IMR-90 (cell line): Measurements from ENCODE around the gene ABHD17B. TPM values are rescaled to one million over a fixed set of nuclear protein-coding genes. Genes with fewer than 3 reads are reported as not detected.

Experiments used
- ATAC-seq: fragments of 200-7000 bp; cut with Tn5 transposase; 2 replicates; pipeline ENCODE4 v1.9.1; 2020; ENCODE audit warnings: low read depth, mild to moderate bottlenecking, moderate library complexity
- BruUV-seq: library from RNA; stranded (reverse); fragments of 400-500 nt; replicated peaks from 2 replicates; lab custom pipeline; 2021; lab: Mats Ljungman, UMichigan
- CTCF ChIA-PET: fragments of 300-600 bp; formaldehyde crosslinking; extraction: SDS; loops from one replicate; lab custom pipeline; 2021; ENCODE audit warnings: antibody characterized with exemption; lab: Yijun Ruan, JAX
- POLR2A ChIA-PET: fragments of 300-600 bp; sonication (Branson Sonifier 250); formaldehyde crosslinking; loops from one replicate; lab custom pipeline; 2022; ENCODE audit warnings: antibody characterized with exemption; ENCODE audit not compliant: unreplicated experiment; lab: Charles Lee
- DNase-seq: peaks from one replicate; pipeline ENCODE4 v3.0.0; 2013
- H2AFZ ChIP-seq: replicated peaks from 2 replicates; pipeline ENCODE3; 2013; ENCODE audit warnings: low read length, mild to moderate bottlenecking; ENCODE audit not compliant: poor library complexity
- H2AK5ac ChIP-seq: 2 replicates; pipeline ENCODE4 v1.6.1; 2013; ENCODE audit warnings: low read depth, low read length, inconsistent platforms
- H2AK9ac ChIP-seq: replicated peaks from 2 replicates; pipeline ENCODE3; 2013; ENCODE audit warnings: mild to moderate bottlenecking, low read depth, low read length, moderate library complexity; ENCODE audit not compliant: poor library complexity
- H2BK120ac ChIP-seq: 2 replicates; pipeline ENCODE4 v1.6.1; 2013; ENCODE audit warnings: low read depth, low read length, inconsistent platforms
- H2BK15ac ChIP-seq: 3 replicates; pipeline ENCODE4 v1.6.1; 2013; ENCODE audit warnings: low read depth, low read length, inconsistent platforms
- H2BK20ac ChIP-seq: 2 replicates; pipeline ENCODE4 v1.6.1; 2013; ENCODE audit warnings: low read depth, mild to moderate bottlenecking, inconsistent platforms, low read length, moderate library complexity
- H2BK5ac ChIP-seq: 2 replicates; pipeline ENCODE4 v1.6.1; 2013; ENCODE audit warnings: mild to moderate bottlenecking, low read depth, low read length, inconsistent platforms; ENCODE audit not compliant: poor library complexity, severe bottlenecking
- H3K14ac ChIP-seq: replicated peaks from 2 replicates; pipeline ENCODE4 v1.6.1; 2013; ENCODE audit warnings: low read depth, low read length, inconsistent platforms
- H3K18ac ChIP-seq: 2 replicates; pipeline ENCODE4 v1.6.1; 2013; ENCODE audit warnings: low read depth, low read length, control low read depth
- H3K23ac ChIP-seq: 2 replicates; pipeline ENCODE4 v1.6.1; 2013; ENCODE audit warnings: low read depth, low read length, inconsistent platforms
- H3K27ac ChIP-seq: 2 replicates; pipeline ENCODE4 v1.5.1; 2013; ENCODE audit warnings: mild to moderate bottlenecking, control low read depth, low read length; ENCODE audit not compliant: insufficient read depth
- H3K27me3 ChIP-seq: 2 replicates; pipeline ENCODE4 v1.6.1; 2013; ENCODE audit warnings: low read length; ENCODE audit not compliant: control insufficient read depth, insufficient read depth
- H3K36me3 ChIP-seq: 2 replicates; pipeline ENCODE4 v1.6.1; 2013; ENCODE audit warnings: low read length, mixed read lengths; ENCODE audit not compliant: control insufficient read depth, insufficient read depth
- H3K4ac ChIP-seq: 2 replicates; pipeline ENCODE4 v1.6.1; 2013; ENCODE audit warnings: low read depth, low read length, inconsistent platforms
- H3K4me1 ChIP-seq: 2 replicates; pipeline ENCODE4 v1.6.1; 2013; ENCODE audit warnings: low read length, mixed read lengths; ENCODE audit not compliant: control insufficient read depth, insufficient read depth
- H3K4me2 ChIP-seq: 2 replicates; pipeline ENCODE4 v1.6.1; 2013; ENCODE audit warnings: low read depth, mild to moderate bottlenecking, control low read depth, low read length, moderate library complexity
- H3K4me3 ChIP-seq: 2 replicates; pipeline ENCODE4 v1.5.1; 2013; ENCODE audit warnings: low read depth, mild to moderate bottlenecking, control low read depth, low read length, moderate library complexity; ENCODE audit not compliant: insufficient read depth
- H3K56ac ChIP-seq: 2 replicates; pipeline ENCODE4 v1.6.1; 2013; ENCODE audit warnings: low read length, inconsistent platforms; ENCODE audit not compliant: insufficient read depth; ENCODE audit errors: extremely low read depth
- H3K79me1 ChIP-seq, 2 experiments: 2 replicates each; pipeline ENCODE4 v1.6.1; 2013; ENCODE audit warnings: low read length in 2 of 2, inconsistent platforms in 1 of 2, low read depth in 1 of 2
- H3K9ac ChIP-seq: 2 replicates; pipeline ENCODE4 v1.6.1; 2013; ENCODE audit warnings: low read depth, low read length, control low read depth
- H3K9me1 ChIP-seq: 2 replicates; pipeline ENCODE4 v1.6.1; 2013; ENCODE audit warnings: low read length, inconsistent platforms; ENCODE audit not compliant: insufficient read depth
- H3K9me3 ChIP-seq: 2 replicates; pipeline ENCODE4 v1.6.1; 2013; ENCODE audit warnings: low read length; ENCODE audit not compliant: control insufficient read depth, insufficient read depth
- H4K20me1 ChIP-seq: 2 replicates; pipeline ENCODE4 v1.6.1; 2013; ENCODE audit warnings: low read length, inconsistent platforms; ENCODE audit not compliant: insufficient read depth
- H4K5ac ChIP-seq: 2 replicates; pipeline ENCODE4 v1.6.1; 2013; ENCODE audit warnings: mild to moderate bottlenecking, low read depth, low read length, control low read depth
- H4K8ac ChIP-seq, 2 experiments: 2 replicates each; pipeline ENCODE4 v1.6.1; 2013; ENCODE audit warnings: low read depth in 2 of 2, low read length in 2 of 2, control low read depth in 1 of 2, inconsistent platforms in 1 of 2
- H4K91ac ChIP-seq: 2 replicates; pipeline ENCODE4 v1.6.1; 2013; ENCODE audit warnings: low read depth, low read length, inconsistent platforms; ENCODE audit not compliant: insufficient read depth
- BHLHE40 ChIP-seq: fragments of 150-350 bp; IDR thresholded peaks from 2 replicates; pipeline ENCODE4 v1.6.1; 2016; ENCODE audit warnings: mild to moderate bottlenecking, low read depth, low read length
- CEBPB ChIP-seq: IDR thresholded peaks from 2 replicates; pipeline ENCODE4 v1.6.1; 2012; ENCODE audit warnings: low read depth, low read length, improper control_type of control experiment
- FOS ChIP-seq: fragments of 150-350 bp; IDR thresholded peaks from 2 replicates; pipeline ENCODE4 v1.6.1; 2016; ENCODE audit warnings: low read depth, low read length
- MAFK ChIP-seq: IDR thresholded peaks from 2 replicates; pipeline ENCODE4 v1.6.1; 2012; ENCODE audit warnings: low read depth, low read length, improper control_type of control experiment
- MAZ ChIP-seq: IDR thresholded peaks from 2 replicates; pipeline ENCODE4 v1.6.1; 2012; ENCODE audit warnings: low read depth, mild to moderate bottlenecking, low read length, improper control_type of control experiment, moderate library complexity, borderline replicate concordance
- MXI1 ChIP-seq: IDR thresholded peaks from 2 replicates; pipeline ENCODE4 v1.6.1; 2012; ENCODE audit warnings: low read depth, mild to moderate bottlenecking, low read length, moderate library complexity, borderline replicate concordance
- NFE2L2 ChIP-seq: fragments of 150-350 bp; IDR thresholded peaks from 2 replicates; pipeline ENCODE4 v1.6.1; 2016; ENCODE audit warnings: low read depth, mild to moderate bottlenecking, low read length
- POLR2A ChIP-seq: IDR thresholded peaks from 2 replicates; pipeline ENCODE4 v1.6.1; 2012; ENCODE audit warnings: mild to moderate bottlenecking, low read depth, low read length
- RAD21 ChIP-seq: IDR thresholded peaks from 2 replicates; pipeline ENCODE4 v1.6.1; 2012; ENCODE audit warnings: low read length, improper control_type of control experiment
- RCOR1 ChIP-seq: IDR thresholded peaks from 2 replicates; pipeline ENCODE4 v1.6.1; 2012; ENCODE audit warnings: mild to moderate bottlenecking, low read length, improper control_type of control experiment; ENCODE audit not compliant: insufficient replicate concordance
- RFX5 ChIP-seq: IDR thresholded peaks from 2 replicates; pipeline ENCODE4 v1.8.0; 2012; ENCODE audit warnings: low read depth, mild to moderate bottlenecking, low read length, moderate library complexity
- SMC3 ChIP-seq: fragments of 150-350 bp; IDR thresholded peaks from 2 replicates; pipeline ENCODE4 v1.6.1; 2016; ENCODE audit warnings: low read depth, mild to moderate bottlenecking, antibody characterized with exemption, low read length, moderate library complexity
- dilution Hi-C: fragments of 300-500 bp; cut with HindIII; formaldehyde crosslinking; loops from one replicate; pipeline ENCODE4 v1.14.3; 2018; ENCODE audit warnings: low sequenced_read_pairs; ENCODE audit not compliant: unreplicated experiment
- in situ Hi-C: fragments of 300-500 bp; cut with MboI; formaldehyde crosslinking; loops from 3 replicates; pipeline ENCODE4 v1.14.3; 2019; ENCODE audit warnings: low sequenced_read_pairs, inconsistent platforms, mixed read lengths
- intact Hi-C: fragments of 100-400 bp; cut with micrococcal nuclease; formaldehyde crosslinking; loops from 2 replicates; pipeline ENCODE4 v1.10.0; 2022
- polyA plus RNA-seq, 3 experiments: library from polyadenylated mRNA; depleted of rRNA; stranded (reverse); fragments of >200 nt; gene quantifications; 2 replicates each; pipeline ENCODE4 v1.2.3, GENCODE V29; 2012; ENCODE audit warnings: low replicate concordance in 1 of 3
- total RNA-seq: library from RNA; depleted of rRNA; stranded (reverse); fragments of >200 nt; gene quantifications from 2 replicates; pipeline ENCODE4 v1.2.3, GENCODE V29; 2012
- TF ChIP-seq, protein P1 (sequence below): conservative IDR thresholded peaks from 2 replicates; pipeline ENCODE4 v1.5.1; 2012; ENCODE audit warnings: mild to moderate bottlenecking, low read depth, low read length, improper control_type of control experiment
- TF ChIP-seq, protein P2 (sequence below): fragments of 150-350 bp; IDR thresholded peaks from 2 replicates; pipeline ENCODE4 v1.6.1; 2016; ENCODE audit warnings: low read depth, mild to moderate bottlenecking, low read length, moderate library complexity, borderline replicate concordance
- TF ChIP-seq, protein P3 (sequence below): fragments of 150-350 bp; IDR thresholded peaks from 2 replicates; pipeline ENCODE4 v1.6.1; 2017; ENCODE audit warnings: mild to moderate bottlenecking, antibody characterized with exemption, low read length, low read depth

The ABHD17B gene
- total and polyA plus RNA-seq, 2 of the 4 experiments (the other 2 are of a cell fraction) = 7.5 to 16.8 TPM

DNA sequence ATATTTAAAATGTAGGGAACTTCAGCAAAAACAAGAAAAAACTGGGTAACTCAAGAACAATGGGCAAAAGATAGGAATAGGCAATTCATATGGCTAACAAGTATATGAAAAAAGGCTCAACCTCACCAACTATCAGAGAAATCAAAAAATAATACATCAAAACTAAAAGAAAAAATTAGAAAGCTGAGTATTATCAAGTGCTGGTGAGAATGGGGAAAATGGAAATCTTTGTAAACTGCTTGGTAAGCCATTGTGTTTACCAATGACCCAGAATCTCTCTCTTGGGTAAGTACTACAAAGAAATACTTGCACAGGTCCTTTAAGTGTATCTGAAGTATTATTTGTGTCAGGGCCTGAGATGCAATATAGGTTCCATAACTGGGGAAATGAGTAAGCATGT, 27.0 kb downstream of the ABHD17B start:
- dilution Hi-C loops = no loop called here
- Histone ChIP-seq H3K79me1 (peaks cover 10 to 11% of the 10 kb centered on the region in 2 experiments; a peak in 2 of 4 replicates), H3K18ac (no peak overlapping the region), H4K5ac (no peak overlapping the region), H3K4me3 (no peak overlapping the region), H3K27ac (no peak overlapping the region), H2BK15ac (no peak overlapping the region), H4K20me1 (no peaks in the 10 kb centered on the region; the same call in none of the 2 replicates), H3K56ac (no peak overlapping the region), H3K36me3 (no peaks in the 10 kb centered on the region), H3K9ac (no peak overlapping the region), H3K9me1 (no peaks in the 10 kb centered on the region), H2BK20ac (no peak overlapping the region), H3K14ac (no peak overlapping the region), H3K23ac (no peak overlapping the region), H2BK5ac (no peak overlapping the region), H2AK9ac (no peak overlapping the region), H3K27me3 (no peaks in the 10 kb centered on the region), H2BK120ac (no peak overlapping the region), H3K4ac (no peak overlapping the region), H3K4me2 (no peak overlapping the region), H4K91ac (no peak overlapping the region), H4K8ac (no peak overlapping the region), H3K4me1 (0 out of 2 replicates have a peak, but pooled peaks cover 1% of the 10 kb centered on the region), H2AFZ (no peak overlapping the region), H2AK5ac (no peak overlapping the region), H3K9me3 (peaks cover 3% of the 10 kb centered on the region)
- DNase-seq (no peak), ATAC-seq (no peak)
- intact Hi-C loops = no loop called here
- BruUV-seq = no TSS peak
- TF ChIP-seq RAD21 (no peak), POLR2A (no peak), MAFK (no peak), FOS (no peak), RFX5 (no peak), MAZ (no peak), NFE2L2 (no peak), RCOR1 (no peak), SMC3 (no peak), MXI1 (no peak), BHLHE40 (no peak), CEBPB (no peak)
- TF ChIP-seq, protein P1, sequence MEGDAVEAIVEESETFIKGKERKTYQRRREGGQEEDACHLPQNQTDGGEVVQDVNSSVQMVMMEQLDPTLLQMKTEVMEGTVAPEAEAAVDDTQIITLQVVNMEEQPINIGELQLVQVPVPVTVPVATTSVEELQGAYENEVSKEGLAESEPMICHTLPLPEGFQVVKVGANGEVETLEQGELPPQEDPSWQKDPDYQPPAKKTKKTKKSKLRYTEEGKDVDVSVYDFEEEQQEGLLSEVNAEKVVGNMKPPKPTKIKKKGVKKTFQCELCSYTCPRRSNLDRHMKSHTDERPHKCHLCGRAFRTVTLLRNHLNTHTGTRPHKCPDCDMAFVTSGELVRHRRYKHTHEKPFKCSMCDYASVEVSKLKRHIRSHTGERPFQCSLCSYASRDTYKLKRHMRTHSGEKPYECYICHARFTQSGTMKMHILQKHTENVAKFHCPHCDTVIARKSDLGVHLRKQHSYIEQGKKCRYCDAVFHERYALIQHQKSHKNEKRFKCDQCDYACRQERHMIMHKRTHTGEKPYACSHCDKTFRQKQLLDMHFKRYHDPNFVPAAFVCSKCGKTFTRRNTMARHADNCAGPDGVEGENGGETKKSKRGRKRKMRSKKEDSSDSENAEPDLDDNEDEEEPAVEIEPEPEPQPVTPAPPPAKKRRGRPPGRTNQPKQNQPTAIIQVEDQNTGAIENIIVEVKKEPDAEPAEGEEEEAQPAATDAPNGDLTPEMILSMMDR = no peak
- TF ChIP-seq, protein P2, sequence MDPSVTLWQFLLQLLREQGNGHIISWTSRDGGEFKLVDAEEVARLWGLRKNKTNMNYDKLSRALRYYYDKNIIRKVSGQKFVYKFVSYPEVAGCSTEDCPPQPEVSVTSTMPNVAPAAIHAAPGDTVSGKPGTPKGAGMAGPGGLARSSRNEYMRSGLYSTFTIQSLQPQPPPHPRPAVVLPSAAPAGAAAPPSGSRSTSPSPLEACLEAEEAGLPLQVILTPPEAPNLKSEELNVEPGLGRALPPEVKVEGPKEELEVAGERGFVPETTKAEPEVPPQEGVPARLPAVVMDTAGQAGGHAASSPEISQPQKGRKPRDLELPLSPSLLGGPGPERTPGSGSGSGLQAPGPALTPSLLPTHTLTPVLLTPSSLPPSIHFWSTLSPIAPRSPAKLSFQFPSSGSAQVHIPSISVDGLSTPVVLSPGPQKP = no peak
- TF ChIP-seq, protein P3, sequence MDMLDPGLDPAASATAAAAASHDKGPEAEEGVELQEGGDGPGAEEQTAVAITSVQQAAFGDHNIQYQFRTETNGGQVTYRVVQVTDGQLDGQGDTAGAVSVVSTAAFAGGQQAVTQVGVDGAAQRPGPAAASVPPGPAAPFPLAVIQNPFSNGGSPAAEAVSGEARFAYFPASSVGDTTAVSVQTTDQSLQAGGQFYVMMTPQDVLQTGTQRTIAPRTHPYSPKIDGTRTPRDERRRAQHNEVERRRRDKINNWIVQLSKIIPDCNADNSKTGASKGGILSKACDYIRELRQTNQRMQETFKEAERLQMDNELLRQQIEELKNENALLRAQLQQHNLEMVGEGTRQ = no peak
- in situ Hi-C loops = no loop called here
- ChIA-PET CTCF (no interaction called here), POLR2A (no interaction called here)
